ENCODE results near the gene C12orf60. TPM values are rescaled to one million over a fixed set of nuclear protein-coding genes. Genes with fewer than 3 reads are reported as not detected.
A peak's percentile ranks its signal among the peaks of the same experiment; 100 is the strongest.

The C12orf60 gene
- total and polyA plus RNA-seq, 3 experiments from 2014 or later, result 0.95 to 3.1 (median 3.1) TPM

GRCh38 chr12:14773685-14774073 lies 29.8 kb upstream of the C12orf60 start:
- no peaks in the 10 kb centered on the region for H3K9me3 ChIP-seq (ENCODE audit: low read length)
- peaks cover 52 to 66% (median 56%) of the 10 kb centered on the region in 3 donors for H3K4me1 Mint-ChIP-seq
- peak overlapping the region; percentile 93 to 99 (median 96) for H3K27ac Mint-ChIP-seq
- peak overlapping the region; percentile 72 for H3K4me3 ChIP-seq (ENCODE audit: low read length)
- H3K27me3 Mint-ChIP-seq, result peaks cover 0 to 15% of the 10 kb centered on the region in 2 donors
- POLR2A ChIA-PET, result interaction anchor here (0.6 to 7.3 kb wide), 8 partner anchors 16 to 378 kb away, joined by 3 to 128 read pairs (median 3); partner anchors contain the start of genes ARHGDIB, C12orf60 and WBP11
- CTCF ChIA-PET, result interaction anchor here (1.0 to 4.8 kb wide), 7 partner anchors 8 to 408 kb away, joined by 3 to 28 read pairs (median 4); partner anchors contain the start of genes ATF7IP, C12orf60 and WBP11
- peak overlapping the region; percentile 74 for H3K27ac ChIP-seq (ENCODE audit: low read depth, low read length)
- peaks cover 0 to 38% (median 2%) of the 10 kb centered on the region in 3 donors for H3K36me3 Mint-ChIP-seq
- H3K4me1 ChIP-seq (ENCODE audit: insufficient read depth, low read length), result peaks cover 37% of the 10 kb centered on the region
- H3K4me3 Mint-ChIP-seq, result peak overlapping the region; percentile 95 to 100 (median 97)
- no peaks in the 10 kb centered on the region for H3K36me3 ChIP-seq (ENCODE audit: insufficient read depth, low read length)
- DNase-seq, result peak in 1 of 5 donors; percentile 21
- H3K27me3 ChIP-seq (ENCODE audit: insufficient read depth, low read length, poor library complexity, severe bottlenecking), result no peaks in the 10 kb centered on the region
- no peaks in the 10 kb centered on the region for H3K9me3 Mint-ChIP-seq

GRCh38 chr12:14774074-14774905 lies 29.2 kb upstream of the C12orf60 start:
- Mint-ChIP-seq H3K36me3 (peaks cover 0 to 34% (median 0%) of the 10 kb centered on the region in 3 donors), H3K9me3 (no peaks in the 10 kb centered on the region), H3K27me3 (peaks cover 0 to 15% of the 10 kb centered on the region in 2 donors), H3K4me3 (peak overlapping the region; percentile 95 to 100 (median 97)), H3K27ac (peak overlapping the region; percentile 93 to 99 (median 96)), H3K4me1 (peaks cover 49 to 62% (median 50%) of the 10 kb centered on the region in 3 donors)
- Histone ChIP-seq H3K4me1 (ENCODE audit: insufficient read depth, low read length) (peaks cover 31% of the 10 kb centered on the region), H3K4me3 (ENCODE audit: low read length) (peak overlapping the region; percentile 72), H3K27me3 (ENCODE audit: insufficient read depth, low read length, poor library complexity, severe bottlenecking) (no peaks in the 10 kb centered on the region), H3K27ac (ENCODE audit: low read depth, low read length) (peak overlapping the region; percentile 74), H3K36me3 (ENCODE audit: insufficient read depth, low read length) (no peaks in the 10 kb centered on the region), H3K9me3 (ENCODE audit: low read length) (no peaks in the 10 kb centered on the region)
- ChIA-PET POLR2A (interaction anchor here (0.9 to 7.3 kb wide), 11 partner anchors 10 to 378 kb away, joined by 3 to 128 read pairs (median 3); partner anchors contain the start of genes ARHGDIB, C12orf60 and WBP11), CTCF (interaction anchor here (1.0 to 4.8 kb wide), 8 partner anchors 8 to 220 kb away, joined by 3 to 28 read pairs (median 4); partner anchors contain the start of genes C12orf60 and WBP11)
- peak; percentile 81 to 93 (median 89) for DNase-seq

DNA sequence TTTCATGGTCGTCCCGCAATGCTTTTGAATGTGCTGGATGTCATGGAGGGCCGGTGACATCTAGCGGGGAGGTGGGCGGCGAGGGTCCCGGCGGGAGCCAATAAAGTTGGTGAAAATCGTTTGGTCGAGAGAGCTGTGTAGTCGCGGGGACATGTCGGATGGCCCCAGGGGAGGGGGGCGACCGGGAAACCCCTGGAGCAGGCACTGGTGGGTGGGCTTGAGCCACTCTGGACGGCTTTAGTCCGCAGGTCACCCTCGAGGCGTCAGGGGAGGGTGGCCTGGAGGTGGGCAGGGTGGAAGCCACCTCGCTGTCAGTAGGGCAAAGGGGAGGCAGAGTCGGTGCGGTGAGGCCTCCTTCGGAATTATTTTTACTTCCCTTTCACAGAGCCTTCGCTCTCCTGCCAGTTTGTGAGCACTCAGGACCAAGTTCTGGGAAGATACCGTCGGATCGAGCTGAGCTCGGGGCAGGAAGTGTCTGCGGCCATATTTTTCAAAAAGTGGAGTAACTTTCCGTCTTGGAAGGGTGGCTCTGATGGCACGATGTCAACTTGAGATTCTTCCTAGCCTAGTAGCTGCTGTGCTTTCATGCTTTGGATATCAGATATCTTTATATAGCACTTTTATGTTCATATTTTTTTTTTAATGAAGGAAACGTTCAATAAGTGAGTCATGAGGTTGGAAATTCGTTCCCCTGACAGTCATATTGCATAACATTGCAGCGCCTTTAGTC lies 28.4 kb upstream of the C12orf60 start:
- Mint-ChIP-seq H3K4me3 (peak overlapping the region; percentile 95 to 100 (median 97)), H3K4me1 (peaks cover 48 to 59% (median 50%) of the 10 kb centered on the region in 3 donors), H3K27ac (peak overlapping the region; percentile 93 to 99 (median 96)), H3K36me3 (peaks cover 0 to 26% (median 0%) of the 10 kb centered on the region in 3 donors), H3K9me3 (no peaks in the 10 kb centered on the region), H3K27me3 (peaks cover 0 to 10% of the 10 kb centered on the region in 2 donors)
- ChIA-PET CTCF (interaction anchor here (0.7 to 4.8 kb wide), 9 partner anchors 8 to 219 kb away, joined by 3 to 28 read pairs (median 4); partner anchors contain the start of genes C12orf60 and WBP11), POLR2A (interaction anchor here (0.9 to 7.3 kb wide), 6 partner anchors 9 to 185 kb away, joined by 3 to 128 read pairs (median 4); partner anchors contain the start of genes C12orf60 and WBP11)
- peak in 3 of 5 donors; percentile 18 to 52 (median 39) for DNase-seq
- peak overlapping the region; percentile 74 for H3K27ac ChIP-seq (ENCODE audit: low read depth, low read length)
- H3K36me3 ChIP-seq (ENCODE audit: insufficient read depth, low read length), result no peaks in the 10 kb centered on the region
- no peaks in the 10 kb centered on the region for H3K27me3 ChIP-seq (ENCODE audit: insufficient read depth, low read length, poor library complexity, severe bottlenecking)
- no peaks in the 10 kb centered on the region for H3K9me3 ChIP-seq (ENCODE audit: low read length)
- H3K4me1 ChIP-seq (ENCODE audit: insufficient read depth, low read length), result peaks cover 31% of the 10 kb centered on the region
- peak overlapping the region; percentile 72 for H3K4me3 ChIP-seq (ENCODE audit: low read length)

GRCh38 chr12:14775636-14775980 lies 27.9 kb upstream of the C12orf60 start:
- no peak for DNase-seq
- H3K36me3 ChIP-seq (ENCODE audit: insufficient read depth, low read length), result no peaks in the 10 kb centered on the region
- POLR2A ChIA-PET, result interaction anchor here (1.2 to 7.3 kb wide), 4 partner anchors 9 to 28 kb away, joined by 3 to 128 read pairs (median 4); partner anchors contain the start of genes C12orf60 and WBP11
- Mint-ChIP-seq H3K4me3 (peak overlapping the region; percentile 95 to 100 (median 97)), H3K36me3 (peaks cover 0 to 21% (median 0%) of the 10 kb centered on the region in 3 donors), H3K27ac (peak overlapping the region; percentile 15 to 99 (median 96)), H3K27me3 (peaks cover 0 to 5% of the 10 kb centered on the region in 2 donors), H3K4me1 (peaks cover 48 to 61% (median 55%) of the 10 kb centered on the region in 3 donors), H3K9me3 (no peaks in the 10 kb centered on the region)
- H3K27me3 ChIP-seq (ENCODE audit: insufficient read depth, low read length, poor library complexity, severe bottlenecking), result no peaks in the 10 kb centered on the region
- H3K4me3 ChIP-seq (ENCODE audit: low read length), result peak overlapping the region; percentile 72
- CTCF ChIA-PET, result interaction anchor here (0.7 to 4.8 kb wide), 6 partner anchors 14 to 217 kb away, joined by 3 to 28 read pairs (median 6); partner anchors contain the start of genes C12orf60 and WBP11
- no peak overlapping the region for H3K27ac ChIP-seq (ENCODE audit: low read depth, low read length)
- no peaks in the 10 kb centered on the region for H3K9me3 ChIP-seq (ENCODE audit: low read length)
- peaks cover 31% of the 10 kb centered on the region for H3K4me1 ChIP-seq (ENCODE audit: insufficient read depth, low read length)

GRCh38 chr12:14776236-14776961 lies 27.1 kb upstream of the C12orf60 start:
- Mint-ChIP-seq H3K27ac (peak overlapping the region in 7 of 8 donors; percentile 12 to 99 (median 93)), H3K9me3 (no peaks in the 10 kb centered on the region), H3K4me1 (peaks cover 46 to 60% (median 53%) of the 10 kb centered on the region in 3 donors), H3K4me3 (peak overlapping the region in 5 of 7 donors; percentile 2 to 100 (median 98)), H3K27me3 (no peaks in the 10 kb centered on the region), H3K36me3 (peaks cover 0 to 15% (median 0%) of the 10 kb centered on the region in 3 donors)
- CTCF ChIA-PET, result interaction anchor here (1.9 to 4.8 kb wide), 2 partner anchors 26 to 52 kb away, joined by 7 to 28 read pairs; partner anchors contain the start of genes C12orf60 and WBP11
- H3K4me3 ChIP-seq (ENCODE audit: low read length), result no peak overlapping the region
- peaks cover 31% of the 10 kb centered on the region for H3K4me1 ChIP-seq (ENCODE audit: insufficient read depth, low read length)
- no peaks in the 10 kb centered on the region for H3K27me3 ChIP-seq (ENCODE audit: insufficient read depth, low read length, poor library complexity, severe bottlenecking)
- H3K27ac ChIP-seq (ENCODE audit: low read depth, low read length), result no peak overlapping the region
- no peaks in the 10 kb centered on the region for H3K9me3 ChIP-seq (ENCODE audit: low read length)
- DNase-seq, result no peak
- POLR2A ChIA-PET, result interaction anchor here (1.1 kb wide), 1 partner anchor 11 kb away, joined by 3 read pairs; no protein-coding TSS in a partner anchor
- no peaks in the 10 kb centered on the region for H3K36me3 ChIP-seq (ENCODE audit: insufficient read depth, low read length)

DNA sequence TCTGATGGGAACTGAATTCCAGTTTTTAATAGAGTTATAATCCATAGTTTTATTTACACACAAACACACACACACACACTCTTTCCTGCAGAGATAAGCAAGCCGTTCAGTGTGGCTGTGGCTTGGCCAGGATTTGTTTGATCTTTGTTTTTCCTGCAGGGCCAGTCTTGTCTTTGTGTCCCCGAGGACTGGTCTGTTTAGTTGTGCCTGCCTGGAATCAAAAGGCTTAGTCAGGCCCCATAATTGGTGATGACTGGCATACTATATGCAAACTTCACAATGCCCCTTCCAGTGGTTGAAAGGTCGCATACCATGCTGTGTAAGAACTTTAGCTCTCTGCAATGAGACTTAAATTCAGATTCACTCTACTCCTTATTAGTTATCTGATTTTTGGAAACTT lies 26.2 kb upstream of the C12orf60 start:
- Histone ChIP-seq H3K36me3 (ENCODE audit: insufficient read depth, low read length) (no peaks in the 10 kb centered on the region), H3K27me3 (ENCODE audit: insufficient read depth, low read length, poor library complexity, severe bottlenecking) (no peaks in the 10 kb centered on the region), H3K27ac (ENCODE audit: low read depth, low read length) (no peak overlapping the region), H3K4me3 (ENCODE audit: low read length) (no peak overlapping the region), H3K9me3 (ENCODE audit: low read length) (no peaks in the 10 kb centered on the region), H3K4me1 (ENCODE audit: insufficient read depth, low read length) (peaks cover 25% of the 10 kb centered on the region)
- ChIA-PET CTCF (interaction anchor here (0.8 to 1.2 kb wide), 2 partner anchors 12 to 26 kb away, joined by 3 to 4 read pairs; partner anchors contain the start of genes C12orf60 and WBP11), POLR2A (interaction anchor here (1.1 kb wide), 1 partner anchor 12 kb away, joined by 3 read pairs; no protein-coding TSS in a partner anchor)
- Mint-ChIP-seq H3K9me3 (no peaks in the 10 kb centered on the region), H3K4me1 (peaks cover 39 to 52% (median 46%) of the 10 kb centered on the region in 3 donors), H3K36me3 (peaks cover 0 to 12% (median 0%) of the 10 kb centered on the region in 3 donors), H3K27ac (peak overlapping the region in 1 of 8 donors; percentile 93), H3K27me3 (no peaks in the 10 kb centered on the region), H3K4me3 (peak overlapping the region in 1 of 7 donors; percentile 27)
- no peak for DNase-seq

Measured in CD8-positive, alpha-beta memory T cell (primary cell).